Trophoblast cell (in vitro differentiated cells and primary cell): ENCODE data around the gene MAP7D1.

Source experiments
- DNase-seq, 2 donors: peaks; one replicate each; pipeline ENCODE4 v3.0.0-alpha.2; 2016
- H2AFZ ChIP-seq: 2 replicates; pipeline ENCODE4 v1.6.1; 2013; ENCODE audit warnings: low read length, moderate library complexity, mild to moderate bottlenecking; ENCODE audit not compliant: insufficient read depth, poor library complexity
- H2AK5ac ChIP-seq: 2 replicates; pipeline ENCODE4 v1.6.1; 2013; ENCODE audit warnings: mild to moderate bottlenecking, low read length
- H2BK120ac ChIP-seq: 2 replicates; pipeline ENCODE4 v1.6.1; 2013; ENCODE audit warnings: low read length, mild to moderate bottlenecking, moderate library complexity; ENCODE audit not compliant: insufficient read depth, poor library complexity
- H2BK12ac ChIP-seq: 2 replicates; pipeline ENCODE4 v1.6.1; 2013; ENCODE audit warnings: mild to moderate bottlenecking, low read length, moderate library complexity
- H2BK5ac ChIP-seq: 2 replicates; pipeline ENCODE4 v1.6.1; 2013; ENCODE audit warnings: low read length, low read depth, moderate library complexity, mild to moderate bottlenecking; ENCODE audit not compliant: poor library complexity
- H3K14ac ChIP-seq: 2 replicates; pipeline ENCODE4 v1.6.1; 2013; ENCODE audit warnings: mild to moderate bottlenecking, low read length
- H3K18ac ChIP-seq: 2 replicates; pipeline ENCODE4 v1.6.1; 2013; ENCODE audit warnings: mild to moderate bottlenecking, low read length
- H3K23ac ChIP-seq: 2 replicates; pipeline ENCODE4 v1.6.1; 2013; ENCODE audit warnings: low read length
- H3K27ac ChIP-seq: 2 replicates; pipeline ENCODE4 v1.5.1; 2013; ENCODE audit warnings: low read depth, mild to moderate bottlenecking, inconsistent platforms, low read length, moderate library complexity
- H3K27me3 ChIP-seq: 2 replicates; pipeline ENCODE4 v1.6.1; 2013; ENCODE audit warnings: inconsistent platforms, mild to moderate bottlenecking, low read length, moderate library complexity; ENCODE audit not compliant: insufficient read depth
- H3K36me3 ChIP-seq, 2 experiments: 1 replicate in 1 of 2; 2 replicates in 1 of 2; pipeline ENCODE4 v1.6.1; 2013; ENCODE audit warnings: low read length in 2 of 2, mild to moderate bottlenecking in 2 of 2, moderate library complexity in 1 of 2; ENCODE audit not compliant: insufficient read depth in 2 of 2, control insufficient read depth in 1 of 2
- H3K4ac ChIP-seq: 2 replicates; pipeline ENCODE4 v1.6.1; 2013; ENCODE audit warnings: low read depth, mild to moderate bottlenecking, low read length, moderate library complexity
- H3K4me1 ChIP-seq, 2 experiments: 1 replicate in 1 of 2; 2 replicates in 1 of 2; pipeline ENCODE4 v1.6.1; 2013; ENCODE audit warnings: low read length in 2 of 2, mild to moderate bottlenecking in 2 of 2, moderate library complexity in 1 of 2; ENCODE audit not compliant: insufficient read depth in 2 of 2, control insufficient read depth in 1 of 2
- H3K4me2 ChIP-seq: 2 replicates; pipeline ENCODE4 v1.6.1; 2013; ENCODE audit warnings: inconsistent platforms, mild to moderate bottlenecking, low read length, moderate library complexity
- H3K4me3 ChIP-seq: 2 replicates; pipeline ENCODE4 v1.5.1; 2013; ENCODE audit warnings: mild to moderate bottlenecking, low read depth, low read length, inconsistent platforms
- H3K79me1 ChIP-seq: one replicate; pipeline ENCODE4 v1.6.1; 2013; ENCODE audit warnings: low read length
- H3K79me2 ChIP-seq: 2 replicates; pipeline ENCODE4 v1.6.1; 2013; ENCODE audit warnings: low read length, mild to moderate bottlenecking; ENCODE audit not compliant: control insufficient read depth, insufficient read depth, poor library complexity
- H3K9ac ChIP-seq: 2 replicates; pipeline ENCODE4 v1.6.1; 2013; ENCODE audit warnings: mild to moderate bottlenecking, low read length
- H3K9me3 ChIP-seq: 2 replicates; pipeline ENCODE4 v1.6.1; 2013; ENCODE audit warnings: low read depth, mild to moderate bottlenecking, control low read depth, inconsistent platforms, low read length; ENCODE audit not compliant: insufficient read depth
- H4K12ac ChIP-seq: 2 replicates; pipeline ENCODE4 v1.6.1; 2013; ENCODE audit warnings: low read depth, mild to moderate bottlenecking, low read length, moderate library complexity
- H4K8ac ChIP-seq: 2 replicates; pipeline ENCODE4 v1.6.1; 2013; ENCODE audit warnings: low read depth, mild to moderate bottlenecking, low read length, moderate library complexity
- H4K91ac ChIP-seq: one replicate; pipeline ENCODE4 v1.6.1; 2013; ENCODE audit warnings: low read depth, mild to moderate bottlenecking, low read length, moderate library complexity
- WGBS: extraction: QIAGEN DNeasy Blood & Tissue Kit; methylation state at CpG from one replicate; pipeline ENCODE4 v1.1.7; 2013; ENCODE audit warnings: missing lambda C conversion rate; ENCODE audit not compliant: insufficient read length, insufficient coverage; ENCODE audit errors: extremely low coverage; 5-methylcytosine and 5-hydroxymethylcytosine counted together

MAP7D1 gene

DNA sequence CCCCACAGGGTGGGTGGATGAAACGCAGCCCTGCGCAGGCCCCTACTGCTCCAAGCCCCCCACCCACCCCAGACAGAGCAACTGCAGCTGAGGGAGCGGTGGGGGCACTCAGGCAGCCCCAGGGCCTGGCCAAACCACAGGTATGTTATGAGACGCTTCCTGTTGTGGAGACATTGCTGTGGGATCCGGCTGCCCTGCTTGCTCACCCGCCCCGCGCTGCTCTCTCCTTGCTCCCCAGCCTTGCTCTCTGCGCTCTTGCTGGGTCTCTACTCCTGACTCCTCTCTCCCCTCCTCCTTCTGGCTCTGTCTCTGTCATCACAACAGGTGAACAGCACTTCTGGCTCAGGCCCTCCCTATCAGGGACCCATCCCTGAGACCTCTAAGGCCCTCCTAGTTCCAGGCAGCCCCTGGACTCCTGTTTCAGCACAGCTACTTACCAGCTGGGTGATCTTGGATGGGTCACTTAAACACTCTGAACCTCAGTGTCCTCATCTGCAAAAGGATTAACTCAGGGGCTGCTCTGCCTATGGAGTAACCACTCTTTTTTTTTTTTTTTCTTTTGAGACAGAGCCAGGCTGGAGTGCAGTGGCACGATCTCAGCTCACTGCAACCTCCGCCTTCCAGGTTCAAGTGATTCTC, 46.8 kb upstream of the MAP7D1 start:
- Histone ChIP-seq H2BK120ac (no peak overlapping the region), H2BK12ac (peak overlapping the region; percentile 2), H3K4me1 (peaks cover 10 to 21% of the 10 kb centered on the region in 2 experiments), H2AFZ (no peak overlapping the region), H3K79me2 (no peaks in the 10 kb centered on the region), H2BK5ac (peak overlapping the region; percentile 2), H3K27ac (no peak overlapping the region), H3K4me2 (peak overlapping the region; percentile 3), H3K14ac (peak overlapping the region; percentile 19), H3K18ac (no peak overlapping the region), H2AK5ac (no peak overlapping the region), H3K9ac (no peak overlapping the region), H4K12ac (no peak overlapping the region), H3K23ac (no peak overlapping the region), H3K4me3 (no peak overlapping the region), H3K79me1 (peaks cover 11% of the 10 kb centered on the region), H3K36me3 (no peaks in the 10 kb centered on the region), H3K27me3 (no peaks in the 10 kb centered on the region), H4K8ac (peak overlapping the region; percentile 40), H3K4ac (no peak overlapping the region), H4K91ac (peak overlapping the region; percentile 45), H3K9me3 (no peaks in the 10 kb centered on the region)
- no CpG with 5 or more reads among the region's 11 CpGs for WGBS
- DNase-seq, result no peak

DNA sequence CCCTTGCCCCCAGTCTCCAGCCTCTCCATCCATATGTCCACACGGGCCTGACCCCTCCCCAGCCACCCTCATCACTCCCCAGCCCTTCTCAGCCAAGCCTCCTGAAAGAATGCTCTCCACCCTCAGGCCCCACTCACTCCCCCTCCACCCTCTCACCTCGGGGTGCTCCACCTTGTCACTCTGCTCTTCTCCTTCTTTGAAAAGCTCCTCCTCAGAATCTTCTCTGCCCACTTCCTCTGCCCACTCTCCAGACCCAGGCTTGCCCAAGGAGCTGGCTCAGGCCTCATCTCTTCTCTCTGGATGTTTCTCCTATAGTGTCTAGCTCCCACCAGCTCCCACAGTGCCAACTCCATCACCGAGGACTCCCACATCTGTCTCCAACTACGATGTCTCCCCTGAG, 44.8 kb upstream of the MAP7D1 start:
- no peak overlapping the region for H3K9ac ChIP-seq
- H3K14ac ChIP-seq, result no peak overlapping the region
- H3K27ac ChIP-seq, result no peak overlapping the region
- H4K91ac ChIP-seq, result peak overlapping the region; percentile 19
- H3K18ac ChIP-seq, result no peak overlapping the region
- no peaks in the 10 kb centered on the region for H3K79me2 ChIP-seq
- H3K27me3 ChIP-seq, result no peaks in the 10 kb centered on the region
- H3K4me3 ChIP-seq, result no peak overlapping the region
- no peak overlapping the region for H4K12ac ChIP-seq
- no peak overlapping the region for H3K4ac ChIP-seq
- H2BK120ac ChIP-seq, result no peak overlapping the region
- no peak overlapping the region for H4K8ac ChIP-seq
- no peak for DNase-seq
- peaks cover 11% of the 10 kb centered on the region for H3K79me1 ChIP-seq
- H3K4me2 ChIP-seq, result no peak overlapping the region
- H2BK5ac ChIP-seq, result no peak overlapping the region
- WGBS, result no CpG with 5 or more reads among the region's 4 CpGs
- peaks cover 12 to 27% of the 10 kb centered on the region in 2 experiments for H3K4me1 ChIP-seq
- H3K9me3 ChIP-seq, result no peaks in the 10 kb centered on the region
- no peak overlapping the region for H2BK12ac ChIP-seq
- no peak overlapping the region for H3K23ac ChIP-seq
- peak overlapping the region; percentile 12 for H2AK5ac ChIP-seq
- H3K36me3 ChIP-seq, result no peaks in the 10 kb centered on the region
- no peak overlapping the region for H2AFZ ChIP-seq

DNA sequence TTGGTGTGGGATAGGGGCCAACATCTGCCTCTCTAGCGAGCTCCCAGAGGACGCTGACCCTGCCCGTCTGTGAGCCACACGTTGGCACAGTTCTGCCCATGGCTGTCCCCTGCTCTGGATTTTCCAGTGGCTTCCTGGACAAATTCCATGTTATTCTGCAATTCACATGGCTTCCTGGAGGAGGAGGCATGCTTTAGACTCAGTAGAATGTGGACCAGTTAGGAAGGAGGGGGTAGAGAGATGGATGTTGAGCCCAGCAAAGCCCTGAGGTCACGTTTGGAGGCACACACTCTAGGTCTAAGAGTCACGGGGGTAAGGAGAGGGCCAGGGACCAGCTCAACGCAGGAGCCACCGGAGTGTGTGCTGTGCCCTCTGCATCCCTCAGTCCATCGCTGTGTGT, 43.1 kb upstream of the MAP7D1 start:
- no CpG with 5 or more reads among the region's 9 CpGs for WGBS

DNA sequence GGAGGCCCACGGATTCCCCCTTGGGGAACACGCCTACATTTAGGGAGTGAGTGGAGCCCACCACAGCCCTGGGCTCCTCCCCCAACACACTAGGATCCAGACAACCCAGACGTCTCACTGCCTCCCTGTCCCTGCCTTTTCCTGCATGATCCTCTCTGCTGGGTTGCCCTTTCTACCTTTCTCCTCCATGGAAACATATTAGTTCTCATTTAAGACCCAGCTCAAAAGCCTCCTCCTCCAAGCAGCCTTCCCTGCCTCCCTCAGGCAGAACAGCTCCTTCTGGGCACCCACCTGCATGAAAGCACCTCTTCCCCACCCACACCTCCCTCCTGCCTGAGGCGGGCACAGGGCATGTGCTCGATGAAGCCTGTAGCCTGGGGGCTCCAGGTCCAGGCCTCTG, 41.6 kb upstream of the MAP7D1 start:
- Histone ChIP-seq H3K4ac (no peak overlapping the region), H3K14ac (no peak overlapping the region), H2BK12ac (no peak overlapping the region), H3K23ac (no peak overlapping the region), H3K4me1 (peaks cover 7 to 14% of the 10 kb centered on the region in 2 experiments), H3K4me2 (no peak overlapping the region), H3K4me3 (no peak overlapping the region), H4K8ac (no peak overlapping the region), H4K12ac (no peak overlapping the region), H3K27ac (no peak overlapping the region), H3K79me1 (peaks cover under 1% of the 10 kb centered on the region), H3K36me3 (no peaks in the 10 kb centered on the region), H2AK5ac (no peak overlapping the region), H3K79me2 (no peaks in the 10 kb centered on the region), H3K18ac (no peak overlapping the region), H2BK120ac (no peak overlapping the region), H3K27me3 (no peaks in the 10 kb centered on the region), H4K91ac (no peak overlapping the region), H3K9ac (no peak overlapping the region), H2AFZ (no peak overlapping the region), H3K9me3 (no peaks in the 10 kb centered on the region), H2BK5ac (no peak overlapping the region)
- WGBS, result no CpG with 5 or more reads among the region's 5 CpGs
- no peak for DNase-seq

More for the DNA sequence above, 43.1 kb upstream of the MAP7D1 start:
- H3K18ac ChIP-seq, result no peak overlapping the region
- no peak overlapping the region for H3K4me2 ChIP-seq
- H3K36me3 ChIP-seq, result no peaks in the 10 kb centered on the region
- no peak overlapping the region for H3K9ac ChIP-seq
- H2BK5ac ChIP-seq, result no peak overlapping the region
- H3K4me1 ChIP-seq, result peaks cover 15 to 26% of the 10 kb centered on the region in 2 experiments
- no peaks in the 10 kb centered on the region for H3K27me3 ChIP-seq
- H4K12ac ChIP-seq, result no peak overlapping the region
- no peak overlapping the region for H4K8ac ChIP-seq
- no peaks in the 10 kb centered on the region for H3K79me2 ChIP-seq
- H3K23ac ChIP-seq, result no peak overlapping the region
- H2AFZ ChIP-seq, result no peak overlapping the region
- peaks cover 11% of the 10 kb centered on the region for H3K79me1 ChIP-seq
- H2BK12ac ChIP-seq, result no peak overlapping the region
- H3K4ac ChIP-seq, result no peak overlapping the region
- no peak for DNase-seq
- H3K14ac ChIP-seq, result no peak overlapping the region
- H3K4me3 ChIP-seq, result no peak overlapping the region
- H2BK120ac ChIP-seq, result no peak overlapping the region
- no peak overlapping the region for H3K27ac ChIP-seq
- H2AK5ac ChIP-seq, result no peak overlapping the region
- H3K9me3 ChIP-seq, result no peaks in the 10 kb centered on the region
- H4K91ac ChIP-seq, result no peak overlapping the region
